IMR-90 (cell line): ENCODE data around the gene EML4. TPM values are rescaled to one million over a fixed set of nuclear protein-coding genes. Genes with fewer than 3 reads are reported as not detected.
A peak's percentile ranks its signal among the peaks of the same experiment; 100 is the strongest.

Experiments
- ATAC-seq: fragments of 200-7000 bp; cut with Tn5 transposase; 2 replicates; pipeline ENCODE4 v1.9.1; 2020; ENCODE audit warnings: low read depth, mild to moderate bottlenecking, moderate library complexity
- BruUV-seq: library from RNA; stranded (reverse); fragments of 400-500 nt; replicated peaks from 2 replicates; lab custom pipeline; 2021; lab: Mats Ljungman, UMichigan
- CTCF ChIA-PET: fragments of 300-600 bp; formaldehyde crosslinking; extraction: SDS; loops from one replicate; lab custom pipeline; 2021; ENCODE audit warnings: antibody characterized with exemption; lab: Yijun Ruan, JAX
- POLR2A ChIA-PET: fragments of 300-600 bp; sonication (Branson Sonifier 250); formaldehyde crosslinking; loops from one replicate; lab custom pipeline; 2022; ENCODE audit warnings: antibody characterized with exemption; ENCODE audit not compliant: unreplicated experiment; lab: Charles Lee
- DNase-seq: peaks from one replicate; pipeline ENCODE4 v3.0.0; 2013
- H2AFZ ChIP-seq: replicated peaks from 2 replicates; pipeline ENCODE3; 2013; ENCODE audit warnings: low read length, mild to moderate bottlenecking; ENCODE audit not compliant: poor library complexity
- H2AK5ac ChIP-seq: 2 replicates; pipeline ENCODE4 v1.6.1; 2013; ENCODE audit warnings: low read depth, low read length, inconsistent platforms
- H2AK9ac ChIP-seq: replicated peaks from 2 replicates; pipeline ENCODE3; 2013; ENCODE audit warnings: mild to moderate bottlenecking, low read depth, low read length, moderate library complexity; ENCODE audit not compliant: poor library complexity
- H2BK120ac ChIP-seq: 2 replicates; pipeline ENCODE4 v1.6.1; 2013; ENCODE audit warnings: low read depth, low read length, inconsistent platforms
- H2BK15ac ChIP-seq: 3 replicates; pipeline ENCODE4 v1.6.1; 2013; ENCODE audit warnings: low read depth, low read length, inconsistent platforms
- H2BK20ac ChIP-seq: 2 replicates; pipeline ENCODE4 v1.6.1; 2013; ENCODE audit warnings: low read depth, mild to moderate bottlenecking, inconsistent platforms, low read length, moderate library complexity
- H2BK5ac ChIP-seq: 2 replicates; pipeline ENCODE4 v1.6.1; 2013; ENCODE audit warnings: mild to moderate bottlenecking, low read depth, low read length, inconsistent platforms; ENCODE audit not compliant: poor library complexity, severe bottlenecking
- H3K14ac ChIP-seq: replicated peaks from 2 replicates; pipeline ENCODE4 v1.6.1; 2013; ENCODE audit warnings: low read depth, low read length, inconsistent platforms
- H3K18ac ChIP-seq: 2 replicates; pipeline ENCODE4 v1.6.1; 2013; ENCODE audit warnings: low read depth, low read length, control low read depth
- H3K23ac ChIP-seq: 2 replicates; pipeline ENCODE4 v1.6.1; 2013; ENCODE audit warnings: low read depth, low read length, inconsistent platforms
- H3K27ac ChIP-seq: 2 replicates; pipeline ENCODE4 v1.5.1; 2013; ENCODE audit warnings: mild to moderate bottlenecking, control low read depth, low read length; ENCODE audit not compliant: insufficient read depth
- H3K27me3 ChIP-seq: 2 replicates; pipeline ENCODE4 v1.6.1; 2013; ENCODE audit warnings: low read length; ENCODE audit not compliant: control insufficient read depth, insufficient read depth
- H3K36me3 ChIP-seq: 2 replicates; pipeline ENCODE4 v1.6.1; 2013; ENCODE audit warnings: low read length, mixed read lengths; ENCODE audit not compliant: control insufficient read depth, insufficient read depth
- H3K4ac ChIP-seq: 2 replicates; pipeline ENCODE4 v1.6.1; 2013; ENCODE audit warnings: low read depth, low read length, inconsistent platforms
- H3K4me1 ChIP-seq: 2 replicates; pipeline ENCODE4 v1.6.1; 2013; ENCODE audit warnings: low read length, mixed read lengths; ENCODE audit not compliant: control insufficient read depth, insufficient read depth
- H3K4me2 ChIP-seq: 2 replicates; pipeline ENCODE4 v1.6.1; 2013; ENCODE audit warnings: low read depth, mild to moderate bottlenecking, control low read depth, low read length, moderate library complexity
- H3K4me3 ChIP-seq: 2 replicates; pipeline ENCODE4 v1.5.1; 2013; ENCODE audit warnings: low read depth, mild to moderate bottlenecking, control low read depth, low read length, moderate library complexity; ENCODE audit not compliant: insufficient read depth
- H3K56ac ChIP-seq: 2 replicates; pipeline ENCODE4 v1.6.1; 2013; ENCODE audit warnings: low read length, inconsistent platforms; ENCODE audit not compliant: insufficient read depth; ENCODE audit errors: extremely low read depth
- H3K79me1 ChIP-seq, 2 experiments: 2 replicates each; pipeline ENCODE4 v1.6.1; 2013; ENCODE audit warnings: low read length in 2 of 2, inconsistent platforms in 1 of 2, low read depth in 1 of 2
- H3K9ac ChIP-seq: 2 replicates; pipeline ENCODE4 v1.6.1; 2013; ENCODE audit warnings: low read depth, low read length, control low read depth
- H3K9me1 ChIP-seq: 2 replicates; pipeline ENCODE4 v1.6.1; 2013; ENCODE audit warnings: low read length, inconsistent platforms; ENCODE audit not compliant: insufficient read depth
- H3K9me3 ChIP-seq: 2 replicates; pipeline ENCODE4 v1.6.1; 2013; ENCODE audit warnings: low read length; ENCODE audit not compliant: control insufficient read depth, insufficient read depth
- H4K20me1 ChIP-seq: 2 replicates; pipeline ENCODE4 v1.6.1; 2013; ENCODE audit warnings: low read length, inconsistent platforms; ENCODE audit not compliant: insufficient read depth
- H4K5ac ChIP-seq: 2 replicates; pipeline ENCODE4 v1.6.1; 2013; ENCODE audit warnings: mild to moderate bottlenecking, low read depth, low read length, control low read depth
- H4K8ac ChIP-seq, 2 experiments: 2 replicates each; pipeline ENCODE4 v1.6.1; 2013; ENCODE audit warnings: low read depth in 2 of 2, low read length in 2 of 2, control low read depth in 1 of 2, inconsistent platforms in 1 of 2
- H4K91ac ChIP-seq: 2 replicates; pipeline ENCODE4 v1.6.1; 2013; ENCODE audit warnings: low read depth, low read length, inconsistent platforms; ENCODE audit not compliant: insufficient read depth
- BHLHE40 ChIP-seq: fragments of 150-350 bp; IDR thresholded peaks from 2 replicates; pipeline ENCODE4 v1.6.1; 2016; ENCODE audit warnings: mild to moderate bottlenecking, low read depth, low read length
- CEBPB ChIP-seq: IDR thresholded peaks from 2 replicates; pipeline ENCODE4 v1.6.1; 2012; ENCODE audit warnings: low read depth, low read length, improper control_type of control experiment
- CHD1 ChIP-seq: IDR thresholded peaks from 2 replicates; pipeline ENCODE4 v1.6.1; 2012; ENCODE audit warnings: low read depth, low read length, improper control_type of control experiment
- FOS ChIP-seq: fragments of 150-350 bp; IDR thresholded peaks from 2 replicates; pipeline ENCODE4 v1.6.1; 2016; ENCODE audit warnings: low read depth, low read length
- MAFK ChIP-seq: IDR thresholded peaks from 2 replicates; pipeline ENCODE4 v1.6.1; 2012; ENCODE audit warnings: low read depth, low read length, improper control_type of control experiment
- MAZ ChIP-seq: IDR thresholded peaks from 2 replicates; pipeline ENCODE4 v1.6.1; 2012; ENCODE audit warnings: low read depth, mild to moderate bottlenecking, low read length, improper control_type of control experiment, moderate library complexity, borderline replicate concordance
- MXI1 ChIP-seq: IDR thresholded peaks from 2 replicates; pipeline ENCODE4 v1.6.1; 2012; ENCODE audit warnings: low read depth, mild to moderate bottlenecking, low read length, moderate library complexity, borderline replicate concordance
- NFE2L2 ChIP-seq: fragments of 150-350 bp; IDR thresholded peaks from 2 replicates; pipeline ENCODE4 v1.6.1; 2016; ENCODE audit warnings: low read depth, mild to moderate bottlenecking, low read length
- POLR2A ChIP-seq: IDR thresholded peaks from 2 replicates; pipeline ENCODE4 v1.6.1; 2012; ENCODE audit warnings: mild to moderate bottlenecking, low read depth, low read length
- RAD21 ChIP-seq: IDR thresholded peaks from 2 replicates; pipeline ENCODE4 v1.6.1; 2012; ENCODE audit warnings: low read length, improper control_type of control experiment
- RCOR1 ChIP-seq: IDR thresholded peaks from 2 replicates; pipeline ENCODE4 v1.6.1; 2012; ENCODE audit warnings: mild to moderate bottlenecking, low read length, improper control_type of control experiment; ENCODE audit not compliant: insufficient replicate concordance
- RFX5 ChIP-seq: IDR thresholded peaks from 2 replicates; pipeline ENCODE4 v1.8.0; 2012; ENCODE audit warnings: low read depth, mild to moderate bottlenecking, low read length, moderate library complexity
- SMC3 ChIP-seq: fragments of 150-350 bp; IDR thresholded peaks from 2 replicates; pipeline ENCODE4 v1.6.1; 2016; ENCODE audit warnings: low read depth, mild to moderate bottlenecking, antibody characterized with exemption, low read length, moderate library complexity
- whole genome bisulfite sequencing, 2 experiments: methylation state at CpG; one replicate each; pipeline versions ENCODE4 v1.1.5 to v1.1.7; 2013; ENCODE audit warnings: missing lambda C conversion rate in 2 of 2; ENCODE audit not compliant: insufficient read length in 1 of 2; ENCODE audit errors: extremely low coverage in 2 of 2; 5-methylcytosine and 5-hydroxymethylcytosine counted together
- dilution Hi-C: fragments of 300-500 bp; cut with HindIII; formaldehyde crosslinking; loops from one replicate; pipeline ENCODE4 v1.14.3; 2018; ENCODE audit warnings: low sequenced_read_pairs; ENCODE audit not compliant: unreplicated experiment
- in situ Hi-C: fragments of 300-500 bp; cut with MboI; formaldehyde crosslinking; loops from 3 replicates; pipeline ENCODE4 v1.14.3; 2019; ENCODE audit warnings: low sequenced_read_pairs, inconsistent platforms, mixed read lengths
- intact Hi-C: fragments of 100-400 bp; cut with micrococcal nuclease; formaldehyde crosslinking; loops from 2 replicates; pipeline ENCODE4 v1.10.0; 2022
- polyA plus RNA-seq, 3 experiments: library from polyadenylated mRNA; depleted of rRNA; stranded (reverse); fragments of >200 nt; gene quantifications; 2 replicates each; pipeline ENCODE4 v1.2.3, GENCODE V29; 2012; ENCODE audit warnings: low replicate concordance in 1 of 3
- total RNA-seq: library from RNA; depleted of rRNA; stranded (reverse); fragments of >200 nt; gene quantifications from 2 replicates; pipeline ENCODE4 v1.2.3, GENCODE V29; 2012
- TF ChIP-seq, protein P1 (sequence below): fragments of 150-350 bp; IDR thresholded peaks from 2 replicates; pipeline ENCODE4 v1.6.1; 2016; ENCODE audit warnings: low read depth, mild to moderate bottlenecking, low read length, moderate library complexity, borderline replicate concordance
- TF ChIP-seq, protein P2 (sequence below): fragments of 150-350 bp; IDR thresholded peaks from 2 replicates; pipeline ENCODE4 v1.6.1; 2017; ENCODE audit warnings: mild to moderate bottlenecking, antibody characterized with exemption, low read length, low read depth
- TF ChIP-seq, protein P3 (sequence below): conservative IDR thresholded peaks from 2 replicates; pipeline ENCODE4 v1.5.1; 2012; ENCODE audit warnings: mild to moderate bottlenecking, low read depth, low read length, improper control_type of control experiment

The EML4 gene
- total and polyA plus RNA-seq, 2 of the 4 experiments (the other 2 are of a cell fraction): 29.7 to 73.7 TPM

DNA sequence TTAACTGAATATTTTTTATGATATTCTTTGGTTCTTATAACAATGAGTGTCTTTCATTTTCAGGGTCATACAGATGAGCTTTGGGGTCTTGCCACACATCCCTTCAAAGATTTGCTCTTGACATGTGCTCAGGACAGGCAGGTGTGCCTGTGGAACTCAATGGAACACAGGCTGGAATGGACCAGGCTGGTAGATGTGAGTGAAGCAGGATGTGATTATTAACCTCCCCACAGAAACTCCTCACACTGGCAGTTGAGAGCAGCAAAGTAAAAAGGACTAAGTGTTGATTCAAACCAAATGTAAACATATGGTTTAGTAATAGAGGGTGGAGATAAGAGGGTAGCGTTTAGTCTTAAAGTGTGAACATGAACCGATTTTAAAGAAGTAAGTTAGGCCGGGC, 134.1 kb downstream of the EML4 start:
- 88% methylated on average over 3 of the region's 3 CpGs; no CpG with 5 or more reads in 1 of the 2 experiments for WGBS, 2 experiments

More for the DNA sequence above, 134.1 kb downstream of the EML4 start:
- H2AK5ac ChIP-seq: no peak overlapping the region
- BruUV-seq: no TSS peak
- no peaks in the 10 kb centered on the region for H3K9me3 ChIP-seq
- no peaks in the 10 kb centered on the region for H3K27me3 ChIP-seq
- H4K5ac ChIP-seq: no peak overlapping the region
- H4K8ac ChIP-seq: no peak overlapping the region; a peak in 1 of 4 replicates
- no peak for DNase-seq
- H3K9ac ChIP-seq: no peak overlapping the region
- H3K36me3 ChIP-seq: peaks cover 27% of the 10 kb centered on the region
- TF ChIP-seq RFX5 (no peak), CEBPB (no peak), SMC3 (no peak), NFE2L2 (no peak), MAZ (no peak), MAFK (no peak), RCOR1 (no peak), MXI1 (no peak), FOS (no peak), RAD21 (no peak), POLR2A (no peak), CHD1 (no peak), BHLHE40 (no peak)
- TF ChIP-seq, protein P1, sequence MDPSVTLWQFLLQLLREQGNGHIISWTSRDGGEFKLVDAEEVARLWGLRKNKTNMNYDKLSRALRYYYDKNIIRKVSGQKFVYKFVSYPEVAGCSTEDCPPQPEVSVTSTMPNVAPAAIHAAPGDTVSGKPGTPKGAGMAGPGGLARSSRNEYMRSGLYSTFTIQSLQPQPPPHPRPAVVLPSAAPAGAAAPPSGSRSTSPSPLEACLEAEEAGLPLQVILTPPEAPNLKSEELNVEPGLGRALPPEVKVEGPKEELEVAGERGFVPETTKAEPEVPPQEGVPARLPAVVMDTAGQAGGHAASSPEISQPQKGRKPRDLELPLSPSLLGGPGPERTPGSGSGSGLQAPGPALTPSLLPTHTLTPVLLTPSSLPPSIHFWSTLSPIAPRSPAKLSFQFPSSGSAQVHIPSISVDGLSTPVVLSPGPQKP: no peak
- TF ChIP-seq, protein P2, sequence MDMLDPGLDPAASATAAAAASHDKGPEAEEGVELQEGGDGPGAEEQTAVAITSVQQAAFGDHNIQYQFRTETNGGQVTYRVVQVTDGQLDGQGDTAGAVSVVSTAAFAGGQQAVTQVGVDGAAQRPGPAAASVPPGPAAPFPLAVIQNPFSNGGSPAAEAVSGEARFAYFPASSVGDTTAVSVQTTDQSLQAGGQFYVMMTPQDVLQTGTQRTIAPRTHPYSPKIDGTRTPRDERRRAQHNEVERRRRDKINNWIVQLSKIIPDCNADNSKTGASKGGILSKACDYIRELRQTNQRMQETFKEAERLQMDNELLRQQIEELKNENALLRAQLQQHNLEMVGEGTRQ: no peak
- TF ChIP-seq, protein P3, sequence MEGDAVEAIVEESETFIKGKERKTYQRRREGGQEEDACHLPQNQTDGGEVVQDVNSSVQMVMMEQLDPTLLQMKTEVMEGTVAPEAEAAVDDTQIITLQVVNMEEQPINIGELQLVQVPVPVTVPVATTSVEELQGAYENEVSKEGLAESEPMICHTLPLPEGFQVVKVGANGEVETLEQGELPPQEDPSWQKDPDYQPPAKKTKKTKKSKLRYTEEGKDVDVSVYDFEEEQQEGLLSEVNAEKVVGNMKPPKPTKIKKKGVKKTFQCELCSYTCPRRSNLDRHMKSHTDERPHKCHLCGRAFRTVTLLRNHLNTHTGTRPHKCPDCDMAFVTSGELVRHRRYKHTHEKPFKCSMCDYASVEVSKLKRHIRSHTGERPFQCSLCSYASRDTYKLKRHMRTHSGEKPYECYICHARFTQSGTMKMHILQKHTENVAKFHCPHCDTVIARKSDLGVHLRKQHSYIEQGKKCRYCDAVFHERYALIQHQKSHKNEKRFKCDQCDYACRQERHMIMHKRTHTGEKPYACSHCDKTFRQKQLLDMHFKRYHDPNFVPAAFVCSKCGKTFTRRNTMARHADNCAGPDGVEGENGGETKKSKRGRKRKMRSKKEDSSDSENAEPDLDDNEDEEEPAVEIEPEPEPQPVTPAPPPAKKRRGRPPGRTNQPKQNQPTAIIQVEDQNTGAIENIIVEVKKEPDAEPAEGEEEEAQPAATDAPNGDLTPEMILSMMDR: no peak
- no peak overlapping the region for H2BK20ac ChIP-seq
- H3K23ac ChIP-seq: no peak overlapping the region
- no peak overlapping the region for H2BK5ac ChIP-seq
- ChIA-PET POLR2A (no interaction called here), CTCF (no interaction called here)
- no peak overlapping the region for H4K91ac ChIP-seq
- H3K4me2 ChIP-seq: no peak overlapping the region
- no peak overlapping the region for H3K14ac ChIP-seq
- no peaks in the 10 kb centered on the region for H3K4me1 ChIP-seq
- intact Hi-C loops (no loop called here), dilution Hi-C loops (no loop called here), in situ Hi-C loops (no loop called here)
- H3K79me1 ChIP-seq: no peaks in the 10 kb centered on the region; a peak in 1 of 4 replicates
- no peak overlapping the region for H2BK15ac ChIP-seq
- no peak overlapping the region for H2BK120ac ChIP-seq
- ATAC-seq: peak; percentile 42; the same call in 1 of the 2 replicates
- no peaks in the 10 kb centered on the region for H3K9me1 ChIP-seq
- H2AK9ac ChIP-seq: no peak overlapping the region
- no peak overlapping the region for H3K56ac ChIP-seq
- no peak overlapping the region for H3K27ac ChIP-seq
- no peak overlapping the region for H3K4me3 ChIP-seq
- no peak overlapping the region for H2AFZ ChIP-seq
- H3K4ac ChIP-seq: no peak overlapping the region
- H4K20me1 ChIP-seq: no peaks in the 10 kb centered on the region
- no peak overlapping the region for H3K18ac ChIP-seq
